GM18511 (cell line): ENCODE data around the gene TMBIM6.
"Not testable (repeated sequence)": the region's sequence is repeated elsewhere in the genome, so short reads cannot be mapped to it uniquely, and the experiment has no call there.

ENCODE experiments used
- ATAC-seq: cut with Tn5 transposase; IDR thresholded peaks from one replicate; pipeline ENCODE4 v1.9.1; 2021; ENCODE audit warnings: mild to moderate bottlenecking, moderate library complexity; ENCODE audit not compliant: unreplicated experiment

TMBIM6 gene

GRCh38 chr12:49740930-49741881 lies at the start of gene TMBIM6:
Gene TMBIM6 (plus strand): TSS chr12:49741557. CDS start chr12:49752494, 10,937 bp downstream.
- peak; percentile 95 for ATAC-seq

DNA sequence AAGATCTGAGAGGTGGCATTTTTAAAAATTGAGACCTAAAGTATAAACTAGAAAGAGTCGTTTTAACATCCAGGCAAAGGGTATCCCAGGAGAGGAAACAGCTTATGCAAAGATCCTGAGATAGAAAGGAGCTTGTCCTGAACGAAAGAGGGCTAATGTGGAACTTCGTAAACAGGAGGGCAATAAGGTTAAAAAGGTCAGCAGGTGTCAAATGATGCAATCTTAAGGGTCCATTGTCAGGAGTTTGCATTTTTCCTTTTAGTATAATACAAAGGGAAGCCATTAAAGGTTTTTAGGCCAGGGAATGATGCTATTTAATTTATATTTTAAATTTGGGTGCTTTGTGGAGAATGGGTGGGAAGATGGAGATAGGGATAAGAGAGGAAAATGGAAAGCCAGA lies 48.5 kb upstream of the TMBIM6 start:
- ATAC-seq = no peak

DNA sequence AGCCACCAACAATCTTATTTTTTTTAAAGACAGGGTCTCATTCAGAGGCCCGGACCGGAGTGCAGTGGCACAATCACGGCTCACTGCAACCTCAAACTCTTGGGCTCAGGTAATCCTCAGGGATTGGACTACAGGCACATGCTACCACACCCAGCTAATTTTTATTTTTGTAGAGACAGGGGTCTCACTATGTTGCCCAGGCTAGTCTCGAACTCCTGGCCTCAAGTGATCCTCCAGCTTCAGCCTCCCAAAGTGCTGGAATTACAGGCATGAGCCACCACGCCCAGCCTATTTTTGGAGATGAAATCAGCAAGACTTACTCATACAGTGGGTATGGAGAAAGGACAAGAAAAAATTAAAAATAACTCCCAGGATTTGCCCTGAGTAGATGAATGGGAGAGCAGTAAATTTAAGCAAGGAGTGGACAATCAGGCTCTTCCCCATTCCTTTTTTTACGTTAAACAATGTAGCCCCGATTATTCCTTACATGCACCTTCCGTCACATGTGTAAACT lies 47.4 kb upstream of the TMBIM6 start:
- no peak for ATAC-seq

- no peak for ATAC-seq
These were observed 44.6 kb upstream of the TMBIM6 start for GRCh38 chr12:49696723-49697122.

DNA sequence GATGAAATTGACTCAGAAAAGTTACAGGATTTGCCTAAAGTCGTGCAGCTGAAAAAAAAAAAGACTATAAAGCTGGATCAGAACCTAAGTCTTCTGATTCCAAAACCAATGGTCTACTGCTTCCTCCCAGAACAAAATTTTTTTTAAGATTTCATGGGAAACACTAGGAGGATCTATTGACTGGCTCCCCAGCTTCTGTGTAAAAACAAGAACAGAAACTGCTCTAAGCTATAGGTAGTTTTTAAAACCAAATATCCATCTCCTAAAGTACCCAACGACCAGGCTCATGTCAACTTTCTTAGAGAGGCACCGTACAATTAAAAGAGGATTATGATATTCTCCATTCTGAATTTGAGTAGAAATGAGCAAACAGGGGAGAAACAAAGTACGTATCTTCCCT lies 43.5 kb upstream of the TMBIM6 start:
- no peak for ATAC-seq

- peak; percentile 90 for ATAC-seq
These were observed 42.5 kb upstream of the TMBIM6 start for GRCh38 chr12:49698619-49699545.

DNA sequence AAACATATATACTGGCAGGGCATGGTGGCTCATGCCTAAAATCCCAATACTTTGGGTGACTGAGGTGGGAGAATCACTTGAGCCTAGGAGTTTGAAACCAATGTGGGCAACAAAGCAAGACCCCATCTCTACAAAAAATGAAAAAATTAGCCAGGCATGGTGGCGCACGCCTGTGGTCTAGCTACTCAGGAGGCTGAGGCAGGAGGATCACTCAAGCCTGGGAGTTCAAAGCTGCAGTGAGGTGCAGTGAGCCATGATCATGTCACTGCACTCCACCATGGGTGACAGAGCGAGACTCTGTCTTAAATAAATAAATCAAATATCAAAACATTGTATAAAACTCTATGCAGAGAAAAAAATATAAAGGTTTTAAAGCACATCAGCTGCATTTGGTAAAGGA lies 39.3 kb upstream of the TMBIM6 start:
- no peak for ATAC-seq

- no peak for ATAC-seq
These were observed 38.6 kb upstream of the TMBIM6 start for GRCh38 chr12:49702676-49703215.

DNA sequence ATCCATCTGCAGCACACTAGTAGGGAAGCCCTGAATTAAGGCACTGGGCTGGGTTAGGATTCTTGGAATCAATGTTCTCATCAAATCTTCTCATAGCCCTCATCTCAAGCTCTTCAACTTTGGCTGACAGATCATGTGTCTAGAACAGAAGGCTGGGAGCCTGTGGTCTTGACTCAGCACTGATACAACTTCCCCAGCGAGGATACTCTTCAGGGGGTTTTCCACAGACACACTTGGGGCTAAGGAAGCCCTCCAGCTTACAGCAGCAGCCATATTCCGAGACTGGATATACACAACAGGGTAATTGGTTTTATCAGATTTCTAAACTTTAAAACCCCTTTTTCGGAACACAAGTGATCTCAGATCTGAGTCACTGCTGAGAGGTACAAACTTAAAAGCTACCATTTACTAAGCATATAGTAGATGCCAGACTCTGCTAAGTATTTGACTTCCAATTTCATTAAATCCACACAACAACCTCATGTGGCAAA lies 37.7 kb upstream of the TMBIM6 start:
- no peak for ATAC-seq

GRCh38 chr12:49705479-49706134 lies 35.8 kb upstream of the TMBIM6 start:
- no peak for ATAC-seq

DNA sequence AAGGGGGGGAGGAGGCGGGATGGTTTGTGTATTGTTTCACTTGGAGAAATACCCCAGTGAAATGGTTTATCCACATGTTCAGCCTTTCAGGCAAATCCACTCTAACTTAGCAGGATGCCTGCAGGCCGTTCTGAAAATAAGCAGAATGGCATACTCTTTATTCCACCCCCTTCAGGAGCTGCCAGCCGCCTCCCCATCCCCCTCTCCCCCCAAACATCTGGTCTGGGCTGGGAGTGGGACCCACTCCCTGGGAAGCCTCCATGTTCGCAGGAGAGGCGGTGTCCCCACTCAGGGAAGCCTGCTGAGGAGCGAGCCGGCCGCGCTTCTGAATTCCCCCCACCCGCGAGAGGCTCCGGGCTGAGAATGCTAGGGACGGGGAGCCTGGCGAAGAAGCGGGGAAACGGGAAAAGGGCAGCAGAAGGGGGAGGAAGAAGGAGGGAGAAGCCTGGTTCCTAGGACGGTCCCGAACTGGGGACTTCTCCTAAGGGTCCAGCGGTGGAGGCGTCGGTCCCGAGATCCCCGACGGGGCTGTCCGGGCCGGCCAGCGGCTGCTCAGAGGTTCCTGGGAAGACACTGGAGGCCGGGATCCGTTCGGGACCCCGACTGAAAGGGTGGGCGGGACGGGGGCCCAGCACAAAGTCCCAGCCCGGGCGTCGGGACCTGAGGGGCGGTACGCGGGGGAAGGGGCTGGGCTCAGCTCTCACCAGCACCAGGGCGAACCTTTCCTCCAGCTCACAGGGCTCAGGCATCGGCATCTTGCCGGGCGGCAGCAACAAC lies 34.8 kb upstream of the TMBIM6 start:
- peak; percentile 25 for ATAC-seq

- peak; percentile 83 for ATAC-seq
These were observed 34.1 kb upstream of the TMBIM6 start, which contains the start of gene FMNL3 for GRCh38 chr12:49707128-49707811. Gene FMNL3 (minus strand): TSS chr12:49707405. CDS start chr12:49707180, 225 bp downstream.

GRCh38 chr12:49707812-49708147 lies 33.6 kb upstream of the TMBIM6 start:
- ATAC-seq = no peak

- ATAC-seq = no peak
These were observed 32.5 kb upstream of the TMBIM6 start for GRCh38 chr12:49708851-49709250.

- not testable (repeated sequence) for ATAC-seq
These were observed 27.4 kb upstream of the TMBIM6 start for GRCh38 chr12:49713952-49714351.

DNA sequence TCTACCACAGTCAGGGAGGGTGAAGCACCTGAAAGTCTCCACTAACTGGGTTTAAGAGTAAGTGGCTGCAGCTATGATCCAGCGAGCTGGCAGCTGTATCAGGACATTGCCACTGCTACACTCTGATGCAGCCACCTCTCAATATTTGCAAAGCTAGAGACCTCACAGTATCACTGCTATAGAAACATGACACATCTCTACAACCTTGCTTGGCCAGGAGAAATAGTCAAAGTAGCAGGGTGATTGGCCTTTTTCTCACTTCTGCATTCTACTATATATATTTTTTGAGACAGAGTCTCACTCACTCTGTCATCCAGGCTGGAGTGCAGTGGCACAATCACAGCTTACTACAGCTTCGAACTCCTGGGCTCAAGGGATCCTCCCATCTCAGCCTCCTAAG lies 24.8 kb upstream of the TMBIM6 start:
- peak; percentile 84 for ATAC-seq

DNA sequence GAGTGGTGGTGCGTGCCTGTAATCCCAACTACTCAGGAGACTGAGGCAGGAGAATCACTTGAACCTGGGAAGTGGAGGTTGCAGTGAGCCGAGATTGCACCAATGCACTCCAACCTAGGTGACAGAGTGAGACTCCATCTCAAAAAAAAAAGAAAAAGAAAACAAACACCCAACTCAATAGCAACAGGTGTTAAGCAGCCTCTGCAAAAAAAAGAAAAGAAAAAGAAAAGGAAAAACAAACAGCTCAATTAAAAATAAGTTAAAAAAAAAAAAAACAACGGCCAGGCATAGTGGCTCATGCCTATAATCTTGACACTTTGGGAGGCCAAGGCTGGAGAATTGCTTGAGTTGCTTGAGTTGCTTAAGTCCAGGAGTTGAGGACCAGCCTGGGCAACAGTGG lies 23.6 kb upstream of the TMBIM6 start:
- ATAC-seq = not testable (repeated sequence)

GRCh38 chr12:49720214-49720613 lies 21.1 kb upstream of the TMBIM6 start:
- ATAC-seq = no peak

GRCh38 chr12:49721355-49721754 lies 20.0 kb upstream of the TMBIM6 start:
- not testable (repeated sequence) for ATAC-seq
